Activated CD4-positive, alpha-beta T cell treated with anti-CD3 and anti-CD28 coated beads for 36 hours (primary cell): ENCODE data around the gene MAGEB18. TPM values are rescaled to one million over a fixed set of nuclear protein-coding genes. Genes with fewer than 3 reads are reported as not detected.

ENCODE experiments used
- ATAC-seq: fragments of 200-7000 bp; cut with Tn5 transposase; one replicate; pipeline ENCODE4 v1.10.0; 2021; ENCODE audit warnings: mild to moderate bottlenecking, moderate library complexity
- CTCF ChIA-PET: fragments of 350-600 bp; sonication (Branson Sonifier 250); formaldehyde crosslinking; loops from one replicate; lab custom pipeline; 2021; ENCODE audit warnings: antibody characterized with exemption; lab: Charles Lee
- POLR2A ChIA-PET: fragments of 350-600 bp; sonication (Branson Sonifier 250); formaldehyde crosslinking; loops from one replicate; lab custom pipeline; 2021; ENCODE audit warnings: antibody characterized with exemption, inconsistent platforms; lab: Charles Lee
- DNase-seq: peaks from one replicate; pipeline ENCODE4 v3.0.0-alpha.2; 2020
- H3K27ac Mint-ChIP-seq: one replicate; pipeline ENCODE4 v1.8.0; 2021; ENCODE audit warnings: mixed read lengths
- H3K27me3 Mint-ChIP-seq: one replicate; pipeline ENCODE4 v1.8.0; 2021; ENCODE audit warnings: mixed read lengths
- H3K36me3 Mint-ChIP-seq: one replicate; pipeline ENCODE4 v1.8.0; 2021; ENCODE audit warnings: low read depth, mixed read lengths
- H3K4me1 Mint-ChIP-seq: one replicate; pipeline ENCODE4 v1.8.0; 2021; ENCODE audit warnings: mixed read lengths
- H3K4me3 Mint-ChIP-seq: one replicate; pipeline ENCODE4 v1.8.0; 2021; ENCODE audit warnings: mild to moderate bottlenecking, moderate library complexity, mixed read lengths
- H3K9me3 Mint-ChIP-seq: one replicate; pipeline ENCODE4 v1.8.0; 2021; ENCODE audit warnings: low read depth, mixed read lengths
- intact Hi-C, 2 experiments: fragments of 100-400 bp; cut with DNase I in 1 of 2; cut with micrococcal nuclease in 1 of 2; formaldehyde crosslinking; loops; one replicate each; pipeline versions ENCODE4 v1.14.2 to v1.15.1; 2022 to 2024; cut with DNase I, micrococcal nuclease
- total RNA-seq, 2 experiments: library from RNA; stranded (reverse); gene quantifications; one replicate each; pipeline ENCODE4 v1.2.3, GENCODE V29; 2021

The MAGEB18 gene
- not detected for total RNA-seq

GRCh38 chrX:26138274-26138673 lies at the start of gene MAGEB18:
Gene MAGEB18, plus strand, starts transcription at chrX:26138343. Its CDS starts 643 bp downstream, at chrX:26138986.
- CTCF ChIA-PET: no interaction called here
- H3K27ac Mint-ChIP-seq: no peak within 1 kb of the TSS
- H3K27me3 Mint-ChIP-seq: no peaks in the 10 kb centered on the region
- POLR2A ChIA-PET: no interaction called here
- no peak within 1 kb of the TSS for H3K4me3 Mint-ChIP-seq
- no peaks in the 10 kb centered on the region for H3K4me1 Mint-ChIP-seq
- DNase-seq (no peak), ATAC-seq (no peak)
- intact Hi-C loops: no loop called here
- no peaks in the 10 kb centered on the region for H3K9me3 Mint-ChIP-seq
- H3K36me3 Mint-ChIP-seq: no peaks in the 10 kb centered on the region

DNA sequence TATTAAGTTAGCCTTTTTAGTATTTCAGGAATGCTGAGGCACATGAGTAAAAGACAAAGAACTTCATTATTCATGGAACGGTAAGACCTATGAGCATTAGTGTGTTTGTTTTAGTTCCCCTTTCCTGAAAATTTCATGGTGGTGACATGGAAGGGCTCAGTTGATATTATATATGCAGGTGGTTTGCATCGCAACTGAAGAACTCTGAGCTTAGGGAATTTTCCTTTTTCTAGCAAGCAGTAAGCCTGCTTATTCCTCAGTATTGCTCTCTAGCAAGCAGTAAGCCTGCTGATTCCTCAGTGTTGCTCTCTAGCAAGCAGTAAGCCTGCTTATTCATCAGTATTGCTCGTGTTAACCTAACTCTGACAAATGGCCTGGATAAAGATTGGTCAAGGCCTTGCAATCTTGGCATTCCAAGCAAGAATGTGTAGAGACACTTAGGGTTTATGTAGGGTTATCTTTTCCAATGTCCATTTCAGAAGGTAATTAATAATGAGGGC lies 37.7 kb upstream of the MAGEB18 start:
- Mint-ChIP-seq H3K4me3 (no peak overlapping the region), H3K27ac (no peak overlapping the region), H3K36me3 (no peaks in the 10 kb centered on the region), H3K4me1 (no peaks in the 10 kb centered on the region), H3K27me3 (no peaks in the 10 kb centered on the region), H3K9me3 (no peaks in the 10 kb centered on the region)
- DNase-seq (no peak), ATAC-seq (no peak)
- ChIA-PET CTCF (no interaction called here), POLR2A (no interaction called here)
- intact Hi-C loops: no loop called here

GRCh38 chrX:26109142-26109541 lies 29.0 kb upstream of the MAGEB18 start:
- no peak overlapping the region for H3K4me3 Mint-ChIP-seq
- intact Hi-C loops: no loop called here
- ATAC-seq (no peak), DNase-seq (no peak)
- no peaks in the 10 kb centered on the region for H3K27me3 Mint-ChIP-seq
- no peaks in the 10 kb centered on the region for H3K36me3 Mint-ChIP-seq
- ChIA-PET POLR2A (no interaction called here), CTCF (no interaction called here)
- no peaks in the 10 kb centered on the region for H3K4me1 Mint-ChIP-seq
- no peak overlapping the region for H3K27ac Mint-ChIP-seq
- no peaks in the 10 kb centered on the region for H3K9me3 Mint-ChIP-seq

GRCh38 chrX:26146024-26146423 lies 7.9 kb downstream of the MAGEB18 start:
- Mint-ChIP-seq H3K4me1 (no peaks in the 10 kb centered on the region), H3K27me3 (no peaks in the 10 kb centered on the region), H3K27ac (no peak overlapping the region), H3K36me3 (no peaks in the 10 kb centered on the region), H3K9me3 (no peaks in the 10 kb centered on the region), H3K4me3 (no peak overlapping the region)
- intact Hi-C loops: no loop called here
- DNase-seq: no peak
- no peak for ATAC-seq
- POLR2A ChIA-PET: no interaction called here
- CTCF ChIA-PET: no interaction called here

DNA sequence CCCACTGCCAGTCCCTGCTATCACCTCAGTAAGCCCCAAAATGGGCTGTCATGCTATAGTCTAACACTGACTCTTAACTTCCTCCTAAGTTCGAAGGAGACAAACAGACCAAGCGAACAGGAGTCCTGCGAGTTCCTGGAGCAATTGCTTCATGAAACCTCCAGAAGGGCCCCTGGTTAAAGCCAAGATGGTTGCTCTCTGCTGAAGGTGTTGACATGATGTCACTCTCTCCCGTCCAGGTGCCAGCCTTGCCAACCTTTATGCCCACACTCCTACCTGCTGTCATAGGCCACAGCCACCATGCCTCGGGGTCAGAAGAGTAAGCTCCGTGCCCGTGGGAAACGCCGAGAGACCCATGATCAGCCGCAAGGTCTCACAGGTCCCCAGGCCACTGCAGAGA lies 22.2 kb downstream of the MAGEB18 start, which contains the start of gene MAGEB6B:
TSS of gene MAGEB6B (plus strand) at position 301 of the 400 bp plus-strand sequence. CDS start at position 301, 0 bp downstream.
- CTCF ChIA-PET: no interaction called here
- no peak within 1 kb of the TSS for H3K27ac Mint-ChIP-seq
- H3K9me3 Mint-ChIP-seq: peaks cover 2% of the 10 kb centered on the region
- POLR2A ChIA-PET: no interaction called here
- DNase-seq (no peak), ATAC-seq (no peak)
- H3K27me3 Mint-ChIP-seq: no peaks in the 10 kb centered on the region
- no peak within 1 kb of the TSS for H3K4me3 Mint-ChIP-seq
- no peaks in the 10 kb centered on the region for H3K4me1 Mint-ChIP-seq
- no peaks in the 10 kb centered on the region for H3K36me3 Mint-ChIP-seq
- intact Hi-C loops: no loop called here

Other genes with a start within 250 kb of the MAGEB18 start
- not detected for gene MAGEB6B, start 22.3 kb downstream of the MAGEB18 start, total RNA-seq
- not detected for gene MAGEB6, start 54.1 kb downstream of the MAGEB18 start, total RNA-seq
- gene MAGEB5, start 77.8 kb downstream of the MAGEB18 start, total RNA-seq: not detected